Suprapubic skin (tissue), 4 donors: Measurements from ENCODE around the gene RBM12. TPM values are rescaled to one million over a fixed set of nuclear protein-coding genes. Genes with fewer than 3 reads are reported as not detected.

ENCODE experiments used
- DNase-seq, 2 donors: peaks; one replicate each; pipeline ENCODE4 v3.0.0-alpha.2; 2019; ENCODE audit warnings: low spot score in 2 of 2
- H3K27ac ChIP-seq: fragments of 200-600 bp; sonication (generic); one replicate; pipeline ENCODE4 v1.5.1; 2019
- H3K27me3 ChIP-seq: fragments of 200-600 bp; sonication (generic); one replicate; pipeline ENCODE4 v1.5.1; 2019
- H3K36me3 ChIP-seq: fragments of 200-600 bp; sonication (generic); one replicate; pipeline ENCODE4 v1.5.1; 2019
- H3K4me1 ChIP-seq: fragments of 200-600 bp; sonication (generic); one replicate; pipeline ENCODE4 v1.5.1; 2019
- H3K4me3 ChIP-seq: fragments of 200-600 bp; sonication (generic); one replicate; pipeline ENCODE4 v1.5.1; 2019; ENCODE audit warnings: mild to moderate bottlenecking
- H3K9me3 ChIP-seq: fragments of 200-600 bp; sonication (generic); one replicate; pipeline ENCODE4 v1.5.1; 2019
- CTCF ChIP-seq, 2 donors: fragments of 200-600 bp in 1 of 2; fragments of 450-650 bp in 1 of 2; sonication (generic) in 1 of 2; IDR thresholded peaks; one replicate each; pipeline ENCODE4 v1.5.1; 2016 to 2019; ENCODE audit warnings: antibody characterized with exemption in 2 of 2, mild to moderate bottlenecking in 1 of 2, moderate library complexity in 1 of 2
- EP300 ChIP-seq: sonication (generic); formaldehyde crosslinking; IDR thresholded peaks from one replicate; pipeline ENCODE4 v1.6.1; 2017; ENCODE audit warnings: antibody characterized with exemption
- POLR2A ChIP-seq, 2 donors: fragments of 450-650 bp; IDR thresholded peaks; one replicate each; pipeline ENCODE4 v1.6.1; 2017; ENCODE audit warnings: antibody characterized with exemption in 2 of 2, mild to moderate bottlenecking in 2 of 2, moderate library complexity in 2 of 2
- POLR2AphosphoS5 ChIP-seq, 3 donors: sonication (generic); formaldehyde crosslinking; IDR thresholded peaks; one replicate each; pipeline ENCODE4 v1.6.1; 2017; ENCODE audit warnings: antibody characterized with exemption in 3 of 3
- WGBS: methylation state at CpG from one replicate; pipeline ENCODE4 v1.1.5; 2018; 5-methylcytosine and 5-hydroxymethylcytosine counted together
- total RNA-seq, 4 donors: library from RNA; depleted of rRNA; stranded (reverse); fragments of >200 nt; gene quantifications; one replicate each; pipeline ENCODE4 v1.1.0, GENCODE V29; 2016

The RBM12 gene
- total RNA-seq, 4 donors from 2014 or later: 21.6 to 38.7 (median 32.7) TPM

- DNase-seq: no peak
- H3K36me3 ChIP-seq: peaks cover 50% of the 10 kb centered on the region
Observed at GRCh38 chr20:35632539-35633115, 32.1 kb downstream of the RBM12 start.

DNA sequence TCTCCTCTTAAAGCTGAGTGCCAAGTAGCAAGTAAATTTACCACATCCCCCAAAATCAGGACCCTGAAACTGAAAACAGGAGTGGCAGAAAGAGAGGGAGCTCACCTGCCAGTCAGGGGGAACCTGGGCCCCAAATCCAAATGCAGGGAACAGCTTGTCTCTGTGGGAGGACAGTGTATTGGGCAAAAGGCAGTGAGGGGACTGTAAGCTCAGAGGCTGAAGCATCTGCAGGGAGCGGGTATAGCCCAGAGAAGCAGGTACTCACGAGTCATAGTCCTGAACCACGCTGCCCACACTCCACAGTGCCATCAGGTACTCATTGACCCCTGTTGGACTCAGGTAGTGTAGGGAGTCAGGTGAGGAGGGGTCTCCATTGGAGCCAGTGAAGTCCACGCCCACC lies 34.1 kb downstream of the RBM12 start:
- 93% methylated on average over 4 of the region's 4 CpGs for WGBS
- no peaks in the 10 kb centered on the region for H3K9me3 ChIP-seq
- TF ChIP-seq CTCF (IDR thresholded peaks at IDR 0.05) (no peak), POLR2AphosphoS5 (IDR thresholded peaks at IDR 0.05) (no peak), POLR2A (IDR thresholded peaks at IDR 0.05) (no peak), EP300 (no peak)
- H3K27ac ChIP-seq: no peak overlapping the region
- peaks cover 70% of the 10 kb centered on the region for H3K36me3 ChIP-seq
- H3K27me3 ChIP-seq: no peaks in the 10 kb centered on the region
- DNase-seq: no peak
- no peak overlapping the region for H3K4me3 ChIP-seq
- peaks cover 1% of the 10 kb centered on the region for H3K4me1 ChIP-seq

More at GRCh38 chr20:35632539-35633115, 32.1 kb downstream of the RBM12 start:
- H3K4me3 ChIP-seq: no peak overlapping the region
- no peak overlapping the region for H3K27ac ChIP-seq
- no peak for TF ChIP-seq EP300
- TF ChIP-seq CTCF (IDR thresholded peaks at IDR 0.05): no peak
- TF ChIP-seq POLR2AphosphoS5 (IDR thresholded peaks at IDR 0.05): no peak
- TF ChIP-seq POLR2A (IDR thresholded peaks at IDR 0.05): no peak
- H3K9me3 ChIP-seq: no peaks in the 10 kb centered on the region
- 90% methylated on average over 11 of the region's 13 CpGs for WGBS
- no peaks in the 10 kb centered on the region for H3K27me3 ChIP-seq
- H3K4me1 ChIP-seq: peaks cover 9% of the 10 kb centered on the region

GRCh38 chr20:35629427-35630145 lies 35.1 kb downstream of the RBM12 start:
- Histone ChIP-seq H3K36me3 (peaks cover 80% of the 10 kb centered on the region), H3K27me3 (no peaks in the 10 kb centered on the region), H3K27ac (no peak overlapping the region), H3K4me3 (no peak overlapping the region), H3K4me1 (no peaks in the 10 kb centered on the region), H3K9me3 (no peaks in the 10 kb centered on the region)
- DNase-seq: no peak
- TF ChIP-seq EP300 (no peak), CTCF (IDR thresholded peaks at IDR 0.05) (no peak), POLR2A (IDR thresholded peaks at IDR 0.05) (no peak), POLR2AphosphoS5 (IDR thresholded peaks at IDR 0.05) (no peak)
- WGBS: 95% methylated on average over 12 of the region's 12 CpGs

DNA sequence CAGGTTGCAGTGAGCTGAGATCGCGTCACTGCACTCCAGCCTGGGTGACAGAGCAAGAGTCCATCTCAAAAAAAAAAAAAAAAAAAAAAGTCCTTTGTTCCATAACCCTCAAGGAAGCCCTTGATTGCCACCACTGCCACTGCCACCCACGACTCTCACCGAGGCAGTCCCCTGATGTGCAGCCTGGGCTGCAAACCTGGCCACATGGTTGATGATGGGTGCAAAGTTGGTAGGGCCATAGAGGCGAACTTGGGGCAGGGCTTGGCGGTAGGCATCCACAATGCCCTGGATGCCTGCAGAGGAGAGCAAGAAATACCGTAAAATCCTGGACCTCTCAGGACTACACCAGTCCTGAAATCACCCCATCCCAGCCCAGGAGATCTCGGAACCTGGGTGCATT lies 37.6 kb downstream of the RBM12 start:
- H3K36me3 ChIP-seq: peaks cover 82% of the 10 kb centered on the region
- H3K27me3 ChIP-seq: no peaks in the 10 kb centered on the region
- H3K9me3 ChIP-seq: no peaks in the 10 kb centered on the region
- 92% methylated on average over 8 of the region's 8 CpGs for WGBS
- H3K27ac ChIP-seq: no peak overlapping the region
- H3K4me3 ChIP-seq: no peak overlapping the region
- DNase-seq: no peak
- TF ChIP-seq POLR2A (IDR thresholded peaks at IDR 0.05) (no peak), CTCF (IDR thresholded peaks at IDR 0.05) (no peak), EP300 (no peak), POLR2AphosphoS5 (IDR thresholded peaks at IDR 0.05) (no peak)
- H3K4me1 ChIP-seq: no peaks in the 10 kb centered on the region

DNA sequence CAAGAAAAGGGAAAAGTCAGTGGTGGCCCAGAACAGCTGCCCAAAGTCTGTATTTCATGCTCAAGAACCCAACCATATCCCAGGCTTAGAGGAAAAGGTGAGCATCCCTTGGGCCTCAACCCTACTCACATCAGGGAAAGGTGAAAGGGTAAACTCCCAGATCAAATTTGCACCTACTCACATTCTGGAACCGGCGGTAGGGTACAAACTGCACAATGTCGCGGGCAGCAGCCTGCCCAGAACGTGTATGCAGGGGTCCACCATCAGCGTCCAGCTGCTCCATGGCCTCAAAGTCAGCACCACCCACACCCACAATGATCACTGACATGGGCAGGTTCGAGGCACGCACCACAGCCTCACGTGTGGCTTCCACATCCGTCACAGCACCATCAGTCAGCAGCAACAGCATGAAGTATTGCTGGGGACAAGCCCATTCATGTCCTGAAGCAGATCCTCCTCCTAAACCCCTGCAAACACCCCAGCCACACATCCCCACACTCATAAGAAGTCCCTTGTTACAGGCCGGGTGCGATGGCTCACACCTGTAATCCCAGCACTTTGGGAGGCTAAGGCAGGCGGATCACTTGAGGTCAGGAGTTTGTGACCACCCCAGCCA lies 38.2 kb downstream of the RBM12 start:
- WGBS: 93% methylated on average over 7 of the region's 13 CpGs
- no peak overlapping the region for H3K27ac ChIP-seq
- peaks cover 76% of the 10 kb centered on the region for H3K36me3 ChIP-seq
- no peak for DNase-seq
- TF ChIP-seq POLR2A (IDR thresholded peaks at IDR 0.05) (no peak), EP300 (no peak), CTCF (IDR thresholded peaks at IDR 0.05) (no peak), POLR2AphosphoS5 (IDR thresholded peaks at IDR 0.05) (no peak)
- no peak overlapping the region for H3K4me3 ChIP-seq
- no peaks in the 10 kb centered on the region for H3K4me1 ChIP-seq
- H3K27me3 ChIP-seq: no peaks in the 10 kb centered on the region
- no peaks in the 10 kb centered on the region for H3K9me3 ChIP-seq
